HepG2 (cell line): ENCODE measurements around the gene MBD2. TPM values are rescaled to one million over a fixed set of nuclear protein-coding genes. Genes with fewer than 3 reads are reported as not detected.

Experiments used
- DPF2 ChIP-seq: sonication (generic); formaldehyde crosslinking; IDR thresholded peaks from 2 replicates; pipeline ENCODE4 v1.4.0; 2020; ENCODE audit warnings: mild to moderate bottlenecking, low read depth, missing genetic modification reagents, borderline replicate concordance
- GABPA ChIP-seq, 2 experiments: IDR thresholded peaks; 2 replicates each; pipeline ENCODE4 v1.6.1; 2011 to 2016; ENCODE audit warnings: low read depth in 2 of 2, low read length in 1 of 2, missing biosample characterization in 1 of 2, missing genetic modification characterization in 1 of 2
- GTF3A ChIP-seq: sonication (generic); formaldehyde crosslinking; conservative IDR thresholded peaks from 2 replicates; pipeline ENCODE4 v1.4.0; 2020; ENCODE audit warnings: mild to moderate bottlenecking, missing genetic modification reagents
- GZF1 ChIP-seq: sonication (generic); formaldehyde crosslinking; IDR thresholded peaks from 2 replicates; pipeline ENCODE4 v1.5.1; 2020; ENCODE audit warnings: mild to moderate bottlenecking, missing genetic modification reagents
- HCFC1 ChIP-seq: fragments of 150-350 bp; IDR thresholded peaks from 2 replicates; pipeline ENCODE4 v1.6.1; 2014; ENCODE audit warnings: low read depth, low read length
- HMGA1 ChIP-seq: sonication (generic); formaldehyde crosslinking; conservative IDR thresholded peaks from 2 replicates; pipeline ENCODE4 v1.4.0; 2020; ENCODE audit warnings: missing genetic modification reagents
- HNRNPH1 ChIP-seq: fragments of 200-400 bp; formaldehyde crosslinking; optimal IDR thresholded peaks from 2 replicates; pipeline ENCODE3; 2017; ENCODE audit warnings: mild to moderate bottlenecking, low read depth, low read length
- NFIB ChIP-seq: sonication (generic); formaldehyde crosslinking; IDR thresholded peaks from 2 replicates; pipeline ENCODE4 v1.9.0; 2021; ENCODE audit warnings: missing genetic modification reagents, mild to moderate bottlenecking, borderline replicate concordance
- TOPORS ChIP-seq: sonication (generic); formaldehyde crosslinking; IDR thresholded peaks from 2 replicates; pipeline ENCODE4 v1.8.0; 2023; ENCODE audit warnings: mild to moderate bottlenecking, missing genetic modification reagents
- ZKSCAN5 ChIP-seq: sonication (generic); formaldehyde crosslinking; IDR thresholded peaks from 2 replicates; pipeline ENCODE4 v1.5.1; 2020; ENCODE audit warnings: mild to moderate bottlenecking, missing genetic modification reagents
- ZNF232 ChIP-seq: sonication (generic); formaldehyde crosslinking; IDR thresholded peaks from 2 replicates; pipeline ENCODE4 v1.4.0; 2020; ENCODE audit warnings: missing genetic modification reagents, borderline replicate concordance
- ZNF333 ChIP-seq: sonication (generic); formaldehyde crosslinking; IDR thresholded peaks from 2 replicates; pipeline ENCODE4 v1.4.0; 2020; ENCODE audit warnings: mild to moderate bottlenecking, missing genetic modification reagents, borderline replicate concordance
- ZNF598 ChIP-seq: sonication (generic); formaldehyde crosslinking; IDR thresholded peaks from 2 replicates; pipeline ENCODE4 v1.5.1; 2020; ENCODE audit warnings: mild to moderate bottlenecking, missing genetic modification reagents, borderline replicate concordance
- ZNF83 ChIP-seq: sonication (generic); formaldehyde crosslinking; IDR thresholded peaks from 2 replicates; pipeline ENCODE4 v1.4.0; 2020; ENCODE audit warnings: missing genetic modification reagents, mild to moderate bottlenecking, borderline replicate concordance
- polyA plus RNA-seq, 8 experiments: library from polyadenylated mRNA; depleted of rRNA in 3 of 8; stranded (reverse) in 7 of 8; unstranded in 1 of 8; fragments of >200 nt; fragmentation: Illumina TruSeq in 4 of 8; extraction: Trizol in 4 of 8; gene quantifications; 2 replicates each; pipeline versions ENCODE4 v1.2.1 to v1.2.3, GENCODE V29; 2011 to 2016; ENCODE audit warnings: low read depth in 4 of 8, missing spikeins in 1 of 8, mixed read lengths in 1 of 8; ENCODE audit not compliant: insufficient read depth in 1 of 8
- total RNA-seq, 5 experiments: library from RNA; depleted of rRNA; stranded (reverse); fragments of >200 nt; fragmentation: Illumina TruSeq; extraction: Trizol; gene quantifications; 2 replicates each; pipeline ENCODE4 v1.2.3, GENCODE V29; 2016; ENCODE audit warnings: low read depth in 1 of 5
- TF ChIP-seq, protein P1 (sequence below): sonication (generic); formaldehyde crosslinking; IDR thresholded peaks from 2 replicates; pipeline ENCODE4 v1.8.0; 2022; ENCODE audit warnings: missing genetic modification reagents, low read depth, mild to moderate bottlenecking, borderline replicate concordance
- TF ChIP-seq, protein P2 (sequence below): sonication (generic); formaldehyde crosslinking; IDR thresholded peaks from 2 replicates; pipeline ENCODE4 v1.5.0; 2020; ENCODE audit warnings: mild to moderate bottlenecking, missing genetic modification reagents
- TF ChIP-seq, protein P3 (sequence below): sonication (generic); formaldehyde crosslinking; conservative IDR thresholded peaks from 2 replicates; pipeline ENCODE4 v1.5.0; 2020; ENCODE audit warnings: missing genetic modification reagents
- TF ChIP-seq, protein P4 (sequence below), 2 experiments: sonication (generic) in 1 of 2; formaldehyde crosslinking in 1 of 2; IDR thresholded peaks; 2 replicates each; pipeline versions ENCODE4 v1.6.1 to v1.9.0; 2014 to 2022; ENCODE audit warnings: antibody characterized with exemption in 1 of 2, borderline replicate concordance in 1 of 2, inconsistent platforms in 1 of 2, low read depth in 1 of 2, missing genetic modification reagents in 1 of 2

Gene MBD2
- total and polyA plus RNA-seq, 2 of the 13 experiments (the other 11 are each of a cell fraction or from before 2014, with no cell fraction given), result 19.1 to 38.5 TPM

DNA sequence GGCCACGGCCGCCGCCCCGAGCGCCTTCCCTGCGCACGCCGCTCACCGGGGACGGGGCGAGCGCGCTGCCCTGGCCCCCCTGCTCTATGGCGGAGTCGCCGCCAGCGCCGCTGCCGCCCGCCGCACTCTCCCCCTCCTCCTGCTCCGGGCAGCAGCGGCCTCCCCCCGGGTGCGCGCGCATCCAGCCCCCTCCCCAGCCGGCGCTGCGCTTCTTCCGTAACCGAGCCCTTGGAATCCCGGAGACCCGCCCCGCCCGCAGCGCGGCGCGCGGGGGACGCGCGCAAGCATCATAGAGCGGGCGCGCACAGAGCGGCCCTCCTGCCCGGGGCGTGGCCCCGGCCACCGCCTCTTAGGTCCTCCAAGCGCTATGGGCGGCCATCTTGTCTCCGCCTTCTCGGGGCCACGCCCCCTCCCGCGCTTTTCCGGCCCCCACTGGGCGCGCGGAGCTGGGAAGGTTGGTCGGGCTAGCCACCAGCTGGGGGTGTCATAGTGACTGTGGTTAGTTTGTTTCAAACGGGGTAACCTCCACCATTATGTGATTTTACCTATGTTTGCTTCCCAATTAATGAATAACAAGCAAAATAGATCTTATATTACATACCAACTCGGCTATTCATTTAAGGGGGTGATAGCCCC, at the start of gene MBD2 (continued):
- TF ChIP-seq GABPA (IDR thresholded peaks at IDR 0.05; ENCODE audit: low read depth, low read length) (0 out of 2 replicates have a peak, but pooled peaks have one; percentile 20), GABPA (CRISPR knock-in tag; IDR thresholded peaks at IDR 0.05; ENCODE audit: low read depth) (peak; percentile 84), ZNF232 (CRISPR knock-in tag) (no peak), HNRNPH1 (peak; percentile 92), HCFC1 (peak; percentile 12; the same call in 1 of the 2 replicates), NFIB (CRISPR knock-in tag) (no peak), HMGA1 (CRISPR knock-in tag) (no peak), GTF3A (CRISPR knock-in tag) (no peak), GZF1 (CRISPR knock-in tag) (no peak), ZNF333 (no peak; the same call in 1 of the 2 replicates), ZNF83 (CRISPR knock-in tag) (no peak), ZNF598 (CRISPR knock-in tag) (0 out of 2 replicates have a peak, but pooled peaks have one; percentile 44), ZKSCAN5 (CRISPR knock-in tag) (no peak), DPF2 (CRISPR knock-in tag) (no peak), TOPORS (CRISPR knock-in tag) (no peak)
- TF ChIP-seq, protein P1, sequence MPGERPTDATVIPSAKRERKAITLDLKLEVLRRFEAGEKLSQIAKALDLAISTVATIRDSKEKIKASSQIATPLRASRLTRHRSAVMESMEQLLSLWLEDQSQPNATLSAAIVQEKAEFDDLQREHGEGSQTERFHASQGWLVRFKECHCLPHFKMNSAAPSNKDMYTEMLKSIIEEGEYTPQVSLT, result no peak
- TF ChIP-seq, protein P2, sequence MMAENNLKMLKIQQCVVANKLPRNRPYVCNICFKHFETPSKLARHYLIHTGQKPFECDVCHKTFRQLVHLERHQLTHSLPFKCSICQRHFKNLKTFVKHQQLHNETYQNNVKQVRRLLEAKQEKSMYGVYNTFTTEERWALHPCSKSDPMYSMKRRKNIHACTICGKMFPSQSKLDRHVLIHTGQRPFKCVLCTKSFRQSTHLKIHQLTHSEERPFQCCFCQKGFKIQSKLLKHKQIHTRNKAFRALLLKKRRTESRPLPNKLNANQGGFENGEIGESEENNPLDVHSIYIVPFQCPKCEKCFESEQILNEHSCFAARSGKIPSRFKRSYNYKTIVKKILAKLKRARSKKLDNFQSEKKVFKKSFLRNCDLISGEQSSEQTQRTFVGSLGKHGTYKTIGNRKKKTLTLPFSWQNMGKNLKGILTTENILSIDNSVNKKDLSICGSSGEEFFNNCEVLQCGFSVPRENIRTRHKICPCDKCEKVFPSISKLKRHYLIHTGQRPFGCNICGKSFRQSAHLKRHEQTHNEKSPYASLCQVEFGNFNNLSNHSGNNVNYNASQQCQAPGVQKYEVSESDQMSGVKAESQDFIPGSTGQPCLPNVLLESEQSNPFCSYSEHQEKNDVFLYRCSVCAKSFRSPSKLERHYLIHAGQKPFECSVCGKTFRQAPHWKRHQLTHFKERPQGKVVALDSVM, result 0 out of 2 replicates have a peak, but pooled peaks have one; percentile 35
- TF ChIP-seq, protein P3, sequence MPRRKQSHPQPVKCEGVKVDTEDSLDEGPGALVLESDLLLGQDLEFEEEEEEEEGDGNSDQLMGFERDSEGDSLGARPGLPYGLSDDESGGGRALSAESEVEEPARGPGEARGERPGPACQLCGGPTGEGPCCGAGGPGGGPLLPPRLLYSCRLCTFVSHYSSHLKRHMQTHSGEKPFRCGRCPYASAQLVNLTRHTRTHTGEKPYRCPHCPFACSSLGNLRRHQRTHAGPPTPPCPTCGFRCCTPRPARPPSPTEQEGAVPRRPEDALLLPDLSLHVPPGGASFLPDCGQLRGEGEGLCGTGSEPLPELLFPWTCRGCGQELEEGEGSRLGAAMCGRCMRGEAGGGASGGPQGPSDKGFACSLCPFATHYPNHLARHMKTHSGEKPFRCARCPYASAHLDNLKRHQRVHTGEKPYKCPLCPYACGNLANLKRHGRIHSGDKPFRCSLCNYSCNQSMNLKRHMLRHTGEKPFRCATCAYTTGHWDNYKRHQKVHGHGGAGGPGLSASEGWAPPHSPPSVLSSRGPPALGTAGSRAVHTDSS (CRISPR knock-in tag), result 0 out of 2 replicates have a peak, but pooled peaks have one; percentile 50
- TF ChIP-seq, protein P4, sequence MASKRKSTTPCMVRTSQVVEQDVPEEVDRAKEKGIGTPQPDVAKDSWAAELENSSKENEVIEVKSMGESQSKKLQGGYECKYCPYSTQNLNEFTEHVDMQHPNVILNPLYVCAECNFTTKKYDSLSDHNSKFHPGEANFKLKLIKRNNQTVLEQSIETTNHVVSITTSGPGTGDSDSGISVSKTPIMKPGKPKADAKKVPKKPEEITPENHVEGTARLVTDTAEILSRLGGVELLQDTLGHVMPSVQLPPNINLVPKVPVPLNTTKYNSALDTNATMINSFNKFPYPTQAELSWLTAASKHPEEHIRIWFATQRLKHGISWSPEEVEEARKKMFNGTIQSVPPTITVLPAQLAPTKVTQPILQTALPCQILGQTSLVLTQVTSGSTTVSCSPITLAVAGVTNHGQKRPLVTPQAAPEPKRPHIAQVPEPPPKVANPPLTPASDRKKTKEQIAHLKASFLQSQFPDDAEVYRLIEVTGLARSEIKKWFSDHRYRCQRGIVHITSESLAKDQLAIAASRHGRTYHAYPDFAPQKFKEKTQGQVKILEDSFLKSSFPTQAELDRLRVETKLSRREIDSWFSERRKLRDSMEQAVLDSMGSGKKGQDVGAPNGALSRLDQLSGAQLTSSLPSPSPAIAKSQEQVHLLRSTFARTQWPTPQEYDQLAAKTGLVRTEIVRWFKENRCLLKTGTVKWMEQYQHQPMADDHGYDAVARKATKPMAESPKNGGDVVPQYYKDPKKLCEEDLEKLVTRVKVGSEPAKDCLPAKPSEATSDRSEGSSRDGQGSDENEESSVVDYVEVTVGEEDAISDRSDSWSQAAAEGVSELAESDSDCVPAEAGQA (IDR thresholded peaks at IDR 0.05; ENCODE audit: low read depth), result peak; percentile 78
- TF ChIP-seq, protein P4 (CRISPR knock-in tag; IDR thresholded peaks at IDR 0.05; ENCODE audit: borderline replicate concordance), result no peak
